GM19099 (cell line): ENCODE results near the gene CHGA.

ENCODE experiments used
- POLR2A ChIP-seq: IDR thresholded peaks from 3 replicates; pipeline ENCODE4 v1.6.1; 2011; ENCODE audit warnings: low read depth; ENCODE audit not compliant: insufficient read length; ENCODE audit errors: extremely low read depth

Gene CHGA

DNA sequence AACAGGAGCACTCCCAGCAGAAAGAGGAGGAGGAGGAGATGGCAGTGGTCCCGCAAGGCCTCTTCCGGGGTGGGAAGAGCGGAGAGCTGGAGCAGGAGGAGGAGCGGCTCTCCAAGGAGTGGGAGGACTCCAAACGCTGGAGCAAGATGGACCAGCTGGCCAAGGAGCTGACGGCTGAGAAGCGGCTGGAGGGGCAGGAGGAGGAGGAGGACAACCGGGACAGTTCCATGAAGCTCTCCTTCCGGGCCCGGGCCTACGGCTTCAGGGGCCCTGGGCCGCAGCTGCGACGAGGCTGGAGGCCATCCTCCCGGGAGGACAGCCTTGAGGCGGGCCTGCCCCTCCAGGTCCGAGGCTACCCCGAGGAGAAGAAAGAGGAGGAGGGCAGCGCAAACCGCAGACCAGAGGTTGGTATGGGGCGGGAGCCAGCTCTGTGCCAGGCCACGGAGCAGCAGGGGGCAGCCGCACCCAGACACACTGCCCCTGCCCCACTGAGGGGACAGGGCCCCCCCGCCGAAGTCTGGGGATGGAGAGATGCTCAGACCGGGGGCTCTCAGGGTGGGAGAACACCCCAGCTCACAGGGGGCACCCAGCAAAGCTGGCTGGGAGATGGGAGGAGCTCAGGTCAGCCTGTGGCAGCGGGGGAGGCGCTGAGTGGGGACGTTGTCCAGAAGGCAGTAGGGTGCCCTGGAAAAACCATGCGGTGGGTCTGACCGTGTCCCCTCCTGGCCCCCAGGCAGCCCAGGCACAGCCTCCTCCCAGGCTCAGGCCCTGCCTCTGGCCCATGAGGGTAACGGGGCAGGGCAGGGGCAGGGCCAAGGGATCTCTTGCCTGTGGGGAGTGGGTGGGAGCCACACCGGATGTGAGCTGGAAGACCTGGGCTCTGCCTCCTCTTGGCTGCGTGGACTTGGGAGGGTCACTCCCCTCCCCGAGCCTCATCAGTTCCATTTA lies 9.8 kb downstream of the CHGA start:
- TF ChIP-seq POLR2A, result no peak

GRCh38 chr14:92933481-92933880 lies 10.5 kb downstream of the CHGA start:
- TF ChIP-seq POLR2A, result no peak

- TF ChIP-seq POLR2A, result no peak
These were observed 11.5 kb downstream of the CHGA start for GRCh38 chr14:92934196-92935085.

GRCh38 chr14:92935446-92935845 lies 12.5 kb downstream of the CHGA start:
- no peak for TF ChIP-seq POLR2A

DNA sequence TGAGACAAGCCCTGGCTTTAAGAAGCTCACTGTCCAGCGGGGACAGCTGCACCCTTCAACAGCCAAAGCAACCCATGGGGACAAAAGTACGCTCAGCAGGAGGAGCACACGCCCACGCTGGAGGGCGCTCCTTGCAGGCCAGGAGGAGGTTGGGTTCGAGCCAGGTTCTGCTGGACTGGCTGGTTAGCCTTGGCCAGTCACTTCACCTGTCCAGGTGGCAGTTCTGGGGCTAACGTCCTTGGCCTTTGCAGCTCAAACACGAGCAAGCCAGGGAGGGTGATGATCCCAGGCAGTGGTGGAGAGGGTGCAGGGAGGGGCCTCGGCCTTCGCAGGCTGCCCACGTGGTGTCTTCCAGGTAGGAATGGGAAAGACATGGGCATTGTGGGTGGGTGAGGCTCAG lies 13.1 kb downstream of the CHGA start:
- TF ChIP-seq POLR2A, result no peak

DNA sequence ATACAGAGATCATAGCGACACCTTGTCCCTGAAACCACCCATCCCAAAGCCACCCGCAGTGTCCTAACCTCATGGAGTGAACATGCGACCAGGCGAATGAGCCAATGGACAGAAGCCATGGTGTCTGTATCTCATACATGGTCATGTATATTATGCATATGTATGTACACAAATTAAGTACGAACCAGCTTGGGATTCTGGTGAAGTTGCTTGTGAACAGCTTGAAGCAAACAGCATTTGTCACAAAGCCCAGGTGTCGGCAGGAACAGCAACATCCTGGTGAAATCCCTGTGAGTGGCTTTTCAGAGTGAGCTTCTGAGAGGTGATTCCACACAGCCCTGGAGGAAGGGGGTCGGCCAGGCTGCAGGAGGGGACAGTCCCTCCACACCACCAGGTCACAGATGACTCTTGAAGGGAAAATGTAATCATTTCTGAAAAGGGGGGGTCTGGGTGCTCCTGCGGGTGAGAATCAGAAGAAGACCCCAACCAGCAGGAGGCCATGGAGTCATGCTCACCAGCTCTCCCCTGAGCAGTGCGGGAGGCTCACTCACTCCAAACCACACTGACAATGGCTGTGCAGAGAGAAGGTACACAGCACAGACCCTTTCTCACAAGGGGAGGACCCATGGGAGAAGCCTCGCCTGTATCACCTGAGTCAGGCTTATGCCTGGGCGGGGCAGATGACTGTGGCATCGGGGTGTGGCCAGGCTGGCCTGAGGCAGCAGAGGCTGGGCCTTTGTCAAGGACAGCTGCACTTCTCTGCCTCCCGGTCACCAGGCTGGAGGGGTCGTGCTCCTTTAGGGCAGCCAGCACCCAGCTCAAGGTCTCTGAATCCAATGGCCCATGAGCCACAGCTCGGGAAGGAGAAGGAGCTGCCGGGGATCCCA lies 14.3 kb downstream of the CHGA start:
- TF ChIP-seq POLR2A, result no peak

DNA sequence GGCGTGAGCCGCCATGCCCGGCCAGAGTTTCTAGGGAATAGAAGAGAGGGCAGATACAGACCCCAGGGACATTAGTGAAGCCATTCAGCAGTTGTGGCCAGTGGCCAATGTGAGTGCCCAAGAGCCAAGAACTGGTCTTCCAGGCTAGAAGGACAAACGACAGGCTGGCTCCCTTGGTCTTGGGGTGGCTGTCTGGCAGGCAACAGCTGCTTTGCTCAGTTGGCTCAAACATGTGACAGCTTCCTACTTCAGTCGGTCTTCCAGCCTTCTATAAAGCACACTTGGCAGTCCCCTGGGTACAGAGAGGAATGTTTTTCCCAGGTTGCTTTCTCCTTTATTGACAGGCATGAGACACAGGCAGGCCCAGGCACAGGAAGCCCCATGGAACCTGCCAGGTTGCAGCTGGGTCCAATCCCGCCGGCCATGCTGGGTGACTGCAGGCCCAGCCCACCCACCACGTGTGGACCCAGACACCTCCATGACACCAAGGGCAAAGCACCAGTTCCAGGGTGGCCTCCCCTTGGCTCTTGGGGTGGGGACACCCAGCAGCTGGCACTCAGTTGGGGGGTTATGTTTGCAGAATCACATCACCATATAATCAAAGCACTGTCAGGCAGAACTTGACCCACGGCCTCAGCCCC lies 15.4 kb downstream of the CHGA start:
- no peak for TF ChIP-seq POLR2A

- TF ChIP-seq POLR2A, result no peak
These were observed 16.1 kb downstream of the CHGA start for GRCh38 chr14:92938890-92939671.

DNA sequence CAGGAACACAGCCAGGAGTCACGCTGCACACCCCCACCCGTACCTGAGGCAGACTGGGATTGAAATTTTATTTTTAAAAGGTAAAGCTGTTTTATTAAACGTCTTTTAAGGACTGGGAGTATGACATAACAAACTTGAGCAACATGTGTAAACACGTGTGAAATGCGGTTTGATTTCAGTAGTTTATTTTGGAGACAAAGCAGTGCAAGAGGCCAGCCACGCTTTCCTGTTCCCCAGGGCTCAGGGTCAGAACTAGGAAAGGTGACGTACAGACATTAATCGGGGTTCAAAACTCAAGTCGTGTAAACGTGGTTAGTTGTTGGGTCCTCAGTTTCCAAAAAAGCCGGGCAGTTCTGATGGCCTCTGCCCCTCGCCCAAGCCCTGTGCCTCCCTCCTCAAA lies 16.7 kb downstream of the CHGA start:
- no peak for TF ChIP-seq POLR2A

- no peak for TF ChIP-seq POLR2A
These were observed 17.6 kb downstream of the CHGA start for GRCh38 chr14:92940543-92940942.

DNA sequence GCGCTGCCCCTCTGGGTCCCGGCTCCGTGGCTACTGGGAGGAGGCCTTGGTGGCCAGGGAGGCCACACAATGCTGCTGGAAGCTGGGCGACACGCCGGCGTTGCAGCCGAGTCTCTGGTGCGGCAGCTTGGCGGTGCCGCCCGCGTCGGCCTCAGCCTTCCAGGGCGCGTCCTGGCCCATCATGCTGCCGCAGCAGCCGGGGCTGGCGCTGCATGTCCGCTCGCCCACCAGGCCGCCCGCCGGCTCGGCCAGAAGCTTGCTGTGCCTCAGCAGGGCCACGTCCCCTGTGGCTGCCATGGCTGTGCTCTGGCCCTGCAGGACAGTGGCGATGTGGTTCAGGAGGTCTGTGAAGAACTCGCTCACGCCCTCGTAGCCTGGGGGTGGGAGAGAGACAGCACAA lies 18.6 kb downstream of the CHGA start:
- no peak for TF ChIP-seq POLR2A

GRCh38 chr14:92942136-92942535 lies 19.2 kb downstream of the CHGA start:
- no peak for TF ChIP-seq POLR2A

- no peak for TF ChIP-seq POLR2A
These were observed 19.6 kb downstream of the CHGA start for GRCh38 chr14:92942576-92942975.

- no peak for TF ChIP-seq POLR2A
These were observed 20.2 kb downstream of the CHGA start for GRCh38 chr14:92942976-92943710.
